ENCODE results near the gene CHRDL1.
"Not testable (repeated sequence)": the region's sequence is repeated elsewhere in the genome, so short reads cannot be mapped to it uniquely, and the experiment has no call there.

CHRDL1 gene

GRCh38 chrX:110665223-110666002 is 130.2 kb downstream of the CHRDL1 start:
- peak in 1 of 2 donors; percentile 12 for DNase-seq (ENCODE audit: low read depth in 2 of 2)

GRCh38 chrX:110657073-110657472 is 138.5 kb downstream of the CHRDL1 start:
- no peak for DNase-seq (ENCODE audit: low read depth in 2 of 2)

- not testable (repeated sequence) for DNase-seq (ENCODE audit: low read depth in 2 of 2)
These were observed 141.3 kb downstream of the CHRDL1 start for GRCh38 chrX:110654280-110654679.

GRCh38 chrX:110646386-110646785 is 149.2 kb downstream of the CHRDL1 start:
- no peak for DNase-seq (ENCODE audit: low read depth in 2 of 2)

All from stimulated activated CD8-positive, alpha-beta memory T cell treated with anti-CD3 and anti-CD28 coated beads, Interleukin-15, amount 100 ng/mL, for 48 hours (primary cell).